ENCODE measurements around the gene IRGQ.

Gene IRGQ

DNA sequence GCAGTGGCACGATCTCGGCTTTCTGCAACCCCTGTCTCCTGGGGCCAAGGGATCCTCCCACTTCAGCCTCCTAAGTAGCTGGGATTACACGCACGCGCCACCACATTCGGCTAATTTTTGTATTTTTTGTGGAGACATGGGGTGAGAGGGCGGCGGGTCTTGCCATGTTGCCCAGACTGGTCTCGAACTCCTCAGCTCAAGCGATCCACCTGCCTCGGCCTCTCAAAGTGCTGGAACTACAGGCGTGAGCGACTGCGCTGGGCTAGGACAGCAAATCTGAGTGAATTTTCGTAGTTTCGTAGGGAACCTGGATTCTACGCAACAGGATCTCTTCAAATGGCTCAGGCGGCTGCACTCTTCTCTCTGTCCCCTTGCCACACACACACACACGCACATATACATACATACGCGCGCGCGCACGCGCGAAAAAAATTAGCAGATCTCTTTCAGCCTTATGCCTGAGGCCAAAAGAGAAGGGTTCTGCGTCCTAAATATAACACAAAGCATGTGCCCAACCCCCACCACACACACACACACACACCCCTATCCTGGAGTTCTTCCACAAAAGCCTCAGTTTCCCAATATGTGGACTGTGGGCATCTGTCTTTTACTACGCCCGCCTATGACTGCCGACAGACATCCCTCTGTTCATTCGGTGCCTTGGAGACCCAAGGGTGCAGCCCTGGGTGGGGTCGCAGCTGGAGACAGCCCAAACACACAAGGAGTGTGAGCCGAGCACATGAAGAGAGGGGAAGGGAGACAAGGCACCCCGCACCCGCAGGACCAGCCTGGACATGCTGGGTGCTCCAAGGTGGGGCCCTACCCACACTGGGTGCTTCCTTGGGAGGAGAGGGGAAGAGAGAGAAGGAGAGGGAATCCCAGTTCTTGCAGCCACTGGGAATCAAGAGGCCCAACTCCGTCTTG lies 19.7 kb downstream of the IRGQ start:
- no peaks in the 10 kb centered on the region for H3K9me3 Mint-ChIP-seq
- peak overlapping the region; percentile 63 for H3K27ac Mint-ChIP-seq
- peaks cover 34% of the 10 kb centered on the region for H3K4me1 Mint-ChIP-seq (ENCODE audit: low read depth)
- peak overlapping the region; percentile 54 for H3K4me3 Mint-ChIP-seq
- H3K36me3 Mint-ChIP-seq (ENCODE audit: low read depth) = peaks cover 2% of the 10 kb centered on the region
- peaks cover 6% of the 10 kb centered on the region for H3K27me3 Mint-ChIP-seq (ENCODE audit: low read depth)

- peaks cover 6% of the 10 kb centered on the region for H3K27me3 Mint-ChIP-seq (ENCODE audit: low read depth)
- H3K4me3 Mint-ChIP-seq = peak within 1 kb of the TSS; percentile 95
- H3K9me3 Mint-ChIP-seq = no peaks in the 10 kb centered on the region
- H3K36me3 Mint-ChIP-seq (ENCODE audit: low read depth) = peaks cover 2% of the 10 kb centered on the region
- H3K27ac Mint-ChIP-seq = peak within 1 kb of the TSS; percentile 95
- peaks cover 34% of the 10 kb centered on the region for H3K4me1 Mint-ChIP-seq (ENCODE audit: low read depth)
Measured at GRCh38 chr19:43575156-43575950, 20.6 kb downstream of the IRGQ start, which contains the start of the genes PINLYP and XRCC1. Gene PINLYP (plus strand): TSS chr19:43575801. CDS start chr19:43577192, 1,391 bp downstream. Gene XRCC1 (minus strand): TSS chr19:43575527. CDS start chr19:43575458, 69 bp downstream.

DNA sequence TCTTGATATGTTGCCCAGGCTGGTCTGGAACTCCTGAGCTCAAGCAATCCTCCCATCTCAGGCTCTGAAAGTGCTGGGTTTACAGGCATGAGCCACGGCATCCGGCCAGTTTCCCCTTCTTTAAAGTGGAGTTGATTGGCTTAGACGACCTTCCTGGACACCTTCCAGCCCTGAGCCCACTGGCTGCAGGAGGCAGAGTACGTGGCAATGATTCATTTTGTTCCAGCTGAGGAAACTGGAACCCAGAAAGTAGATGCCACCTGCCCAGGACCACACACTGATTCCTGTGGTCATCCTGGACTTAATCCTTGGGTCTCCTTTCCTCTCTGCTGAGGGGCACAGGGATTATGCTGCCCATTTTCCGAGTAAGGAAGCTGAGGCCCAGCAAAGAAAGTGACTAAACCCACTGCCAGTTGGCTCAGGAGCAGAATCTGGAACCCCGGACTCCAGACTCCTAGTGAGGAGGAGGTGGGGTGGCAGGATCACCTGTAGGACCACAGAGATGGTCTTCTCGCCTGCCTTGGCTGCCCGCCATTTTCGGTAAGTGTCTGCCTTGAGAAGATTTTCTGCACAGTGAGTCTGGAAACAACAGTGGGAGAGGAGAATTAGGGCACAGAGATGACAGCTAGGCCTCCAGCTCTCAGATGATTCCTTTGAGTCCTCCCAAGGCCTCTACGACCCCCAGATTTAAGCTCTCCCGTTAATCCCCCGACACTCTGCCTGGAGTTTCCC lies 21.3 kb downstream of the IRGQ start:
- Mint-ChIP-seq H3K36me3 (ENCODE audit: low read depth) (peaks cover 2% of the 10 kb centered on the region), H3K27me3 (ENCODE audit: low read depth) (peaks cover 6% of the 10 kb centered on the region), H3K4me1 (ENCODE audit: low read depth) (peaks cover 33% of the 10 kb centered on the region), H3K27ac (peak overlapping the region; percentile 95), H3K4me3 (peak overlapping the region; percentile 95), H3K9me3 (no peaks in the 10 kb centered on the region)

DNA sequence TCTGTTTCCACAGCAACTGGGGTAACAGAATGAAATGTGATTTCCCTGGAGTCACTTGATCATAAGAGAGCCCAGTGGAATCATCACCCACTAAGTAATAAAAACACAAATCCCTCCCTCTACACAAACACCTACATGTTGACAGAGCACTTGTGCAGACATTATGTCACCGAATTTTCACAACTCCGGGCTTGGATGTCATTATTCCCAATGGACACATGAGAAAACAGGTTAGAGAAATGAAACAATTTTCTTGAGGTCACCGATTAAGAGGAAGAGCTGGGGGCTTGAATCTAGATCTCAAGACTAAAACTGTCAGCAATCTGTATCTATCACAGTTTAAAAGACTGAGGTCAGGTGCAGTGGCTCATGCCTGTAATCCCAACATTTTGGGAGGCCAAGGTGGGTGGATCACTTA lies 23.8 kb downstream of the IRGQ start:
- Mint-ChIP-seq H3K36me3 (ENCODE audit: low read depth) (peaks cover 1% of the 10 kb centered on the region), H3K9me3 (no peaks in the 10 kb centered on the region), H3K27ac (no peak overlapping the region), H3K27me3 (ENCODE audit: low read depth) (no peaks in the 10 kb centered on the region), H3K4me1 (ENCODE audit: low read depth) (peaks cover 25% of the 10 kb centered on the region), H3K4me3 (no peak overlapping the region)

- Mint-ChIP-seq H3K27ac (no peak overlapping the region), H3K4me1 (ENCODE audit: low read depth) (peaks cover 15% of the 10 kb centered on the region), H3K27me3 (ENCODE audit: low read depth) (no peaks in the 10 kb centered on the region), H3K36me3 (ENCODE audit: low read depth) (peaks cover 3% of the 10 kb centered on the region), H3K9me3 (no peaks in the 10 kb centered on the region), H3K4me3 (no peak overlapping the region)
Measured at GRCh38 chr19:43570174-43570791, 25.7 kb downstream of the IRGQ start.

DNA sequence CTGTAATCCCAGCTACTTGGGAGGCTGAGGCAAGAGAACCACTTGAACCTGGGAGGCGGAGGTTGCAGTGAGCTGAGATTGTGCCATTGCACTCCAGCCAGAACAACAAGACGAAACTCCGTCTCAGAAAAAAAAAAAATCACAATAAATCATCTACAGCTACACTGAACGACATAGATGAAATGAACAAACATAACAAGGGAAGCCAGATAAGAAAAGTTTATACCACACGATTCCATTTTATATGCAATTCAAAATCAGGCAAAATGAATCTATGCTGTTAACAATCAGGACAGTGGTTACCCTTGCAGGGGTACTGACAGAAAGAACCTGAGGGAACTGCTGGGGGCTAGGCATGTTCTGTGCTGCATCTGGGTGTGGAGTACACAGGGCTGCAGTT lies 26.3 kb downstream of the IRGQ start:
- H3K27ac Mint-ChIP-seq = no peak overlapping the region
- no peak overlapping the region for H3K4me3 Mint-ChIP-seq
- H3K27me3 Mint-ChIP-seq (ENCODE audit: low read depth) = no peaks in the 10 kb centered on the region
- peaks cover 3% of the 10 kb centered on the region for H3K36me3 Mint-ChIP-seq (ENCODE audit: low read depth)
- H3K9me3 Mint-ChIP-seq = no peaks in the 10 kb centered on the region
- peaks cover 8% of the 10 kb centered on the region for H3K4me1 Mint-ChIP-seq (ENCODE audit: low read depth)

- no peaks in the 10 kb centered on the region for H3K27me3 Mint-ChIP-seq (ENCODE audit: low read depth)
- H3K36me3 Mint-ChIP-seq (ENCODE audit: low read depth) = peaks cover 24% of the 10 kb centered on the region
- no peaks in the 10 kb centered on the region for H3K9me3 Mint-ChIP-seq
- H3K4me3 Mint-ChIP-seq = no peak overlapping the region
- H3K4me1 Mint-ChIP-seq (ENCODE audit: low read depth) = peaks cover 29% of the 10 kb centered on the region
- H3K27ac Mint-ChIP-seq = no peak overlapping the region
Measured at GRCh38 chr19:43564800-43565199, 31.1 kb downstream of the IRGQ start.

DNA sequence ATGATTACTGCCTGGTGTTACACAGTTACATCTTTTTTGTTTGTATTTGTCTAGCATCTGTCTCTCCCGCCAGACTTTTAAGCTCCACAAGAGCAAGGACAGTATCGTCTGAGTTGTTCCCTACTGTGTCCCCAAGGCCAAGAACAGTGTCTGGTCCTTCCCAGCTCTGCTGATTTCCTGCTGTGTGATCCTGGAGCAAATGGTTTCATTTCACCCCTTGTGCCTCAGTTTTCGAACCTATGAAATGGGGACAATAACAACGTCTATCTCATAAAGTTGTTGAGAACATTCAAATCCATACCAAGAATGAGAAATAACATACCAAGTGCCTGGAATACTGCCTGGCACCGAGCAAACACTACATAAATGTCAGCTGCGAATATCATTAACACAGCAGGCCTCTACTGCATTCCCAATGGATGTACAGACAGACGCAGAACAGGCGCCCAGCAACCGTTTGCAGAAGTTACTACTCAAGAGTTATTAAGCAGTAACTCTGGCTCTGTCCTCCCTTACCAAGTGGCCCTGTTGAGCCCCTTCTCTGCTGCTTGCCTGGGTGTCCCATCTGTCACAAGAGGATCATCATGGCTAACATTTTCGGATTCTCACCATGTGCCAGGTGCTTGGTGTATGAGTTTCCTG lies 32.0 kb downstream of the IRGQ start:
- Mint-ChIP-seq H3K27me3 (ENCODE audit: low read depth) (no peaks in the 10 kb centered on the region), H3K4me3 (no peak overlapping the region), H3K4me1 (ENCODE audit: low read depth) (peaks cover 28% of the 10 kb centered on the region), H3K27ac (peak overlapping the region; percentile 80), H3K36me3 (ENCODE audit: low read depth) (peaks cover 24% of the 10 kb centered on the region), H3K9me3 (no peaks in the 10 kb centered on the region)

- Mint-ChIP-seq H3K27me3 (ENCODE audit: low read depth) (no peaks in the 10 kb centered on the region), H3K4me1 (ENCODE audit: low read depth) (peaks cover 28% of the 10 kb centered on the region), H3K36me3 (ENCODE audit: low read depth) (peaks cover 24% of the 10 kb centered on the region), H3K9me3 (no peaks in the 10 kb centered on the region), H3K27ac (peak overlapping the region; percentile 80), H3K4me3 (peak overlapping the region; percentile 14)
Measured at GRCh38 chr19:43562698-43563241, 33.2 kb downstream of the IRGQ start.

- Mint-ChIP-seq H3K36me3 (ENCODE audit: low read depth) (peaks cover 27% of the 10 kb centered on the region), H3K4me3 (peak overlapping the region; percentile 14), H3K9me3 (no peaks in the 10 kb centered on the region), H3K4me1 (ENCODE audit: low read depth) (peaks cover 28% of the 10 kb centered on the region), H3K27me3 (ENCODE audit: low read depth) (no peaks in the 10 kb centered on the region), H3K27ac (peak overlapping the region; percentile 80)
Measured at GRCh38 chr19:43562226-43562697, 33.7 kb downstream of the IRGQ start.

DNA sequence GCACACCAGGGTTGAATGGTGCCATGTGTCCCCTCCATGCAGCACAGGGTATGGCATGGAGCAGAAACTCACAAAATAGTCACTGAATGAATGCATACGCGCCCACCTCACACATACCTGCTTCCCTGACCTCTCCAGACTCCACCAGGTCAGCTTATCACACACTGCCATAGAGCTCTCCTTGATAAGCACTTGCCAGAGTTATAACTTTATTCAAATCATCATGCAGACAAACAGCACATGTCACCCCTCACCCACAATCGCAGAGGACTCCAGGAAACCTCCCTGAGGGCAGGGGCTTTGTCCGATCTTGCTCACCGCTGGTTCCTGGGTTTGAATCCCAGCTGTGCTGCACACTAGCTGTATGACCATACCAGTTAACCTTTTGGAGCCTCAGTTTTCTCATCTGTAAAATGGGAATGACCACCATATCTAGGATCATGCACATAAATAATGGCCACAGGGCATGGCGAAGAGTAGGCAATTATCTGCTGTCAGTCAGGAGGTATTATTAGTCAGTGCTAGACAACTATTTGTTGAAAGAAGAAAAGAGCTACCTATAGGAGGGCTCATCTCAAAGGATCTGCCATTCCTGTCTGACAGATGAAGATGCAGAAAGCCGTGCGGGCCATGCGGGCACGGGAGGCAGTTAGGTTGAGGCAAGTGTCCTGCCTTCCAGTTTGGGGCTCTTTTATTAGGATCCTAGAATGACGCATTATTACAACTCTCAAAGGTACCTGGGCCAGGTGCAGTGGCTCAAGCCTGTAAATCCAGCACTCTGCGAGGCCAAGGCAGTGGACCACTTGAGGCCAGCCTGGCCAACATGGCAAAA lies 34.6 kb downstream of the IRGQ start:
- Mint-ChIP-seq H3K4me1 (ENCODE audit: low read depth) (peaks cover 28% of the 10 kb centered on the region), H3K4me3 (no peak overlapping the region), H3K9me3 (no peaks in the 10 kb centered on the region), H3K36me3 (ENCODE audit: low read depth) (peaks cover 25% of the 10 kb centered on the region), H3K27ac (peak overlapping the region; percentile 80), H3K27me3 (ENCODE audit: low read depth) (no peaks in the 10 kb centered on the region)

GRCh38 chr19:43560687-43561086 lies 35.2 kb downstream of the IRGQ start:
- Mint-ChIP-seq H3K27me3 (ENCODE audit: low read depth) (no peaks in the 10 kb centered on the region), H3K4me1 (ENCODE audit: low read depth) (peaks cover 28% of the 10 kb centered on the region), H3K36me3 (ENCODE audit: low read depth) (peaks cover 25% of the 10 kb centered on the region), H3K9me3 (no peaks in the 10 kb centered on the region), H3K27ac (no peak overlapping the region), H3K4me3 (no peak overlapping the region)

All from T-helper 1 cell treated with Interleukin-12 subunit alpha and Interleukin-12 subunit beta and Interleukin-4 antibody, amounts not matched to agents 30 μg/mL and 1 μg/mL, for 36 hours (primary cell).